Measurements from ENCODE around the gene LHX1. TPM values are rescaled to one million over a fixed set of nuclear protein-coding genes. Genes with fewer than 3 reads are reported as not detected.

LHX1 gene
- polyA plus RNA-seq, 1 of the 3 experiments (the other 2 are of a cell fraction) = not detected

DNA sequence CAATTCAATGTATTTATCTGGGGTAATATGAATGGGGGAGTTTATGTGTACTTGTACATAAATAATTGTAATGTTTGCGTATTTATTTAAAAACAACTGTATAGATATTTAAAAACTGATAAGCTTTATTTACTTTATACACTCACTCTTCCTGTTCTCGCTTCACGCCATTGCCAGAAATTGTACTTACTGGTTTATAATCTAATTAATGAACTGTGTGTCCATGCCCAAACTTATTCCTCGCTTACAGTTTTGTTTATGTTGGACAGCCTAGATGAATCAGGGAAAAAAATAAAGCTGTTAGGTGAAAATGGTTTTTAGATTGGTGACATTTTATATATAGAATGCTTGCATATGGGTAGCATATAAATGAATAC is 42.3 kb downstream of the LHX1 start:
- DNase-seq = no peak
- Histone ChIP-seq H3K27me3 (ENCODE audit: insufficient read depth) (no peaks in the 10 kb centered on the region), H3K9me2 (no peaks in the 10 kb centered on the region), H3K4me2 (no peak overlapping the region), H3K9ac (no peak overlapping the region), H3K79me2 (ENCODE audit: insufficient read depth) (peaks cover 54% of the 10 kb centered on the region), H3K4me3 (ENCODE audit: low read depth in 2 of 2, low read length in 1 of 2) (no peak overlapping the region), H2AFZ (ENCODE audit: low read depth) (no peak overlapping the region), H3K4me1 (ENCODE audit: control insufficient read depth in 1 of 2, insufficient read depth in 2 of 2, low read depth in 1 of 2, low read length in 1 of 2) (peaks cover 0 to 20% of the 10 kb centered on the region in 2 experiments; a peak in 2 of 4 replicates), H3K36me3 (replicated peaks in 1 of 2; ENCODE audit: control insufficient read depth in 1 of 2, insufficient read depth in 2 of 2, low read length in 1 of 2) (peaks cover 8 to 19% of the 10 kb centered on the region in 2 experiments), H3K27ac (ENCODE audit: low read depth in 2 of 2, low read length in 1 of 2) (no peak overlapping the region), H3F3A (replicated peaks; ENCODE audit: insufficient read depth) (peaks cover 3% of the 10 kb centered on the region), H3K9me3 (no peaks in the 10 kb centered on the region), H4K20me1 (ENCODE audit: insufficient read depth) (peaks cover 4% of the 10 kb centered on the region; the same call in 1 of the 2 replicates)
- CTCF ChIA-PET = interaction anchor here (1.0 to 2.3 kb wide), 3 partner anchors 14 to 353 kb away, joined by 3 to 6 read pairs (median 5); no protein-coding TSS in a partner anchor
- TF ChIP-seq RCOR1 (IDR thresholded peaks at IDR 0.05; ENCODE audit: low read length) (no peak), GABPA (IDR thresholded peaks at IDR 0.05; ENCODE audit: low read depth) (no peak), CHD2 (IDR thresholded peaks at IDR 0.05; ENCODE audit: low read length, partially characterized antibody) (no peak)
- 94% methylated on average over 4 of the region's 4 CpGs for WGBS (ENCODE audit: low lambda C conversion rate)
- POLR2A ChIA-PET = no interaction called here

DNA sequence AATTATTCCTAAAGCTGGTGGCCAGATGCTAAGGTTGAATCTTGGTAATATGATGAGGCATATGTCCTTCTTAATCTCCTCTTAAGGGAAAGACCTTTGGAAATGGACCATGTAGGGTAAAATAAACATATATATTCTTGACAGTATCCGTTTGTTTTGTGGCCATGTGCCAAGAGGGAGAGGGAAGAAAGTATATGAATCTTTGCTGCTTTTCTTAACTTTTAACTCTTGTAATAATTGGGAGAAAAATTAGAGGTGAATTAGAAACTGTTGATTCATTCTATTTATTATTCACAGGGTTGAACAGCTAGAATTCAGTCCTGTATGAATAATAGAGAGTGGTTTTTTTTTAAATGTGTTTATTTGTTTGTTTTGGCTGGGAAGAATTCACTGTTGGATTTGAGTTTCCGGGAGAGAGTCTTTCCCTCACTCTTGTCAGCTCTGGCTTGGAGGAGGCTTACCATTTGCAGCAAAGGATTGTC is 43.0 kb downstream of the LHX1 start:
- peaks cover 0 to 20% of the 10 kb centered on the region in 2 experiments; a peak in 2 of 4 replicates for H3K4me1 ChIP-seq (ENCODE audit: control insufficient read depth in 1 of 2, insufficient read depth in 2 of 2, low read depth in 1 of 2, low read length in 1 of 2)
- 53% methylated on average over 2 of the region's 2 CpGs for WGBS (ENCODE audit: low lambda C conversion rate)
- POLR2A ChIA-PET = interaction anchor here (0.6 kb wide), 1 partner anchor 130 kb away, joined by 3 read pairs; no protein-coding TSS in a partner anchor
- H3K79me2 ChIP-seq (ENCODE audit: insufficient read depth) = peaks cover 54% of the 10 kb centered on the region
- H3K4me3 ChIP-seq (ENCODE audit: low read depth in 2 of 2, low read length in 1 of 2) = no peak overlapping the region
- no peaks in the 10 kb centered on the region for H3K9me3 ChIP-seq
- DNase-seq = no peak
- H3K36me3 ChIP-seq (replicated peaks in 1 of 2; ENCODE audit: control insufficient read depth in 1 of 2, insufficient read depth in 2 of 2, low read length in 1 of 2) = peaks cover 6 to 19% of the 10 kb centered on the region in 2 experiments
- H3K9ac ChIP-seq = no peak overlapping the region
- H3K27me3 ChIP-seq (ENCODE audit: insufficient read depth) = no peaks in the 10 kb centered on the region
- H2AFZ ChIP-seq (ENCODE audit: low read depth) = no peak overlapping the region
- H3K4me2 ChIP-seq = no peak overlapping the region
- H3F3A ChIP-seq (replicated peaks; ENCODE audit: insufficient read depth) = peaks cover 3% of the 10 kb centered on the region
- H4K20me1 ChIP-seq (ENCODE audit: insufficient read depth) = peaks cover 4% of the 10 kb centered on the region; the same call in 1 of the 2 replicates
- H3K9me2 ChIP-seq = no peaks in the 10 kb centered on the region
- TF ChIP-seq, protein P1, sequence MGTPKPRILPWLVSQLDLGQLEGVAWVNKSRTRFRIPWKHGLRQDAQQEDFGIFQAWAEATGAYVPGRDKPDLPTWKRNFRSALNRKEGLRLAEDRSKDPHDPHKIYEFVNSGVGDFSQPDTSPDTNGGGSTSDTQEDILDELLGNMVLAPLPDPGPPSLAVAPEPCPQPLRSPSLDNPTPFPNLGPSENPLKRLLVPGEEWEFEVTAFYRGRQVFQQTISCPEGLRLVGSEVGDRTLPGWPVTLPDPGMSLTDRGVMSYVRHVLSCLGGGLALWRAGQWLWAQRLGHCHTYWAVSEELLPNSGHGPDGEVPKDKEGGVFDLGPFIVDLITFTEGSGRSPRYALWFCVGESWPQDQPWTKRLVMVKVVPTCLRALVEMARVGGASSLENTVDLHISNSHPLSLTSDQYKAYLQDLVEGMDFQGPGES (IDR thresholded peaks at IDR 0.05; ENCODE audit: low read depth, low read length) = no peak
- TF ChIP-seq SIN3A (IDR thresholded peaks at IDR 0.05; ENCODE audit: borderline replicate concordance, low read depth, low read length) (no peak), GABPA (IDR thresholded peaks at IDR 0.05; ENCODE audit: low read depth) (no peak), TAF1 (IDR thresholded peaks at IDR 0.05; ENCODE audit: borderline replicate concordance, low read depth, low read length) (no peak), FOXM1 (IDR thresholded peaks at IDR 0.05; ENCODE audit: low read depth) (no peak), YY1 (IDR thresholded peaks at IDR 0.05; ENCODE audit: low read depth) (no peak), POLR2AphosphoS5 (IDR thresholded peaks at IDR 0.05; ENCODE audit: low read depth, low read length) (no peak), NFIC (IDR thresholded peaks at IDR 0.05; ENCODE audit: borderline replicate concordance) (no peak), RXRA (IDR thresholded peaks at IDR 0.05; ENCODE audit: borderline replicate concordance, low read depth) (no peak)
- TF ChIP-seq, protein P2, sequence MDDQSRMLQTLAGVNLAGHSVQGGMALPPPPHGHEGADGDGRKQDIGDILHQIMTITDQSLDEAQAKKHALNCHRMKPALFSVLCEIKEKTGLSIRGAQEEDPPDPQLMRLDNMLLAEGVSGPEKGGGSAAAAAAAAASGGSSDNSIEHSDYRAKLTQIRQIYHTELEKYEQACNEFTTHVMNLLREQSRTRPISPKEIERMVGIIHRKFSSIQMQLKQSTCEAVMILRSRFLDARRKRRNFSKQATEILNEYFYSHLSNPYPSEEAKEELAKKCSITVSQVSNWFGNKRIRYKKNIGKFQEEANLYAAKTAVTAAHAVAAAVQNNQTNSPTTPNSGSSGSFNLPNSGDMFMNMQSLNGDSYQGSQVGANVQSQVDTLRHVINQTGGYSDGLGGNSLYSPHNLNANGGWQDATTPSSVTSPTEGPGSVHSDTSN (IDR thresholded peaks at IDR 0.05) = no peak
- no peak overlapping the region; a peak in 1 of 4 replicates for H3K27ac ChIP-seq (ENCODE audit: low read depth in 2 of 2, low read length in 1 of 2)
- CTCF ChIA-PET = interaction anchor here (0.7 to 1.0 kb wide), 3 partner anchors 15 to 354 kb away, joined by 3 to 5 read pairs (median 3); no protein-coding TSS in a partner anchor
